Measurements from ENCODE around the gene PBX1. TPM values are rescaled to one million over a fixed set of nuclear protein-coding genes. Genes with fewer than 3 reads are reported as not detected.
A peak's percentile ranks its signal among the peaks of the same experiment; 100 is the strongest.

The PBX1 gene
- total RNA-seq, 1 donor from 2014 or later, result 257 TPM

GRCh38 chr1:164725401-164725800 lies 166.4 kb downstream of the PBX1 start:
- Mint-ChIP-seq H3K9me3 (no peaks in the 10 kb centered on the region), H3K4me1 (ENCODE audit: unreplicated experiment) (peaks cover 66% of the 10 kb centered on the region), H3K27ac (peak overlapping the region; percentile 13)

GRCh38 chr1:164726235-164726634 lies 167.3 kb downstream of the PBX1 start:
- Mint-ChIP-seq H3K4me3 (no peak overlapping the region), H3K9me3 (no peaks in the 10 kb centered on the region), H3K27me3 (no peaks in the 10 kb centered on the region), H3K4me1 (ENCODE audit: unreplicated experiment) (peaks cover 66% of the 10 kb centered on the region), H3K36me3 (peaks cover 50% of the 10 kb centered on the region), H3K27ac (no peak overlapping the region)
- no peak for DNase-seq (ENCODE audit: extremely low spot score, unreplicated experiment)
- TF ChIP-seq CTCF (conservative IDR thresholded peaks at IDR 0.05), result no peak

More at GRCh38 chr1:164725401-164725800, 166.4 kb downstream of the PBX1 start:
- peaks cover 49% of the 10 kb centered on the region for H3K36me3 Mint-ChIP-seq
- H3K27me3 Mint-ChIP-seq, result no peaks in the 10 kb centered on the region
- no peak for DNase-seq (ENCODE audit: extremely low spot score, unreplicated experiment)
- H3K4me3 Mint-ChIP-seq, result no peak overlapping the region
- no peak for TF ChIP-seq CTCF (conservative IDR thresholded peaks at IDR 0.05)

GRCh38 chr1:164728719-164729118 lies 169.7 kb downstream of the PBX1 start:
- no peak overlapping the region for H3K27ac Mint-ChIP-seq
- H3K27me3 Mint-ChIP-seq, result no peaks in the 10 kb centered on the region
- peaks cover 46% of the 10 kb centered on the region for H3K36me3 Mint-ChIP-seq
- H3K4me1 Mint-ChIP-seq (ENCODE audit: unreplicated experiment), result peaks cover 57% of the 10 kb centered on the region
- no peak for TF ChIP-seq CTCF (conservative IDR thresholded peaks at IDR 0.05)
- no peak for DNase-seq (ENCODE audit: extremely low spot score, unreplicated experiment)
- H3K9me3 Mint-ChIP-seq, result no peaks in the 10 kb centered on the region
- H3K4me3 Mint-ChIP-seq, result peak overlapping the region; percentile 57

- TF ChIP-seq CTCF (conservative IDR thresholded peaks at IDR 0.05), result no peak
- H3K36me3 Mint-ChIP-seq, result peaks cover 39% of the 10 kb centered on the region
- no peaks in the 10 kb centered on the region for H3K27me3 Mint-ChIP-seq
- peaks cover 59% of the 10 kb centered on the region for H3K4me1 Mint-ChIP-seq (ENCODE audit: unreplicated experiment)
- peak overlapping the region; percentile 52 for H3K27ac Mint-ChIP-seq
- H3K9me3 Mint-ChIP-seq, result no peaks in the 10 kb centered on the region
- H3K4me3 Mint-ChIP-seq, result no peak overlapping the region
- DNase-seq (ENCODE audit: extremely low spot score, unreplicated experiment), result no peak
Observed at GRCh38 chr1:164731161-164731876, 172.3 kb downstream of the PBX1 start.

DNA sequence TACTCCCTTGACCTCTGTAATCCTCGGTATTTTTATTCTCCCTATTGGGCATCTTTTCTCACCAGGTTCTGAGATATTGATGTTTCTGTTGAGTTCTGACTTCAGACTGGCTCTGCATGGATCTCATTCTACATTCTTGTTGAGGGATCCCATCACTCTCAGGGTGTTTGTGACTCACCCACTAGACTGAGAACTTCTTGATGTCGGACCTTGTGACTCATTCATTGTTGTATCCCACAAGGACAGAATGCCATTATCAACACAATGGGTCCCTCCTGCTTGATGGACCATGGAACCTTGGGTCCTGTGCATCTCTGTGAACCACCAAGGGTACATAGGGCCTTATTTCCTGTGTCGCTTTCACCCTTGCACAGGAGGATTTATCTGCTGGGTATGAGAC lies 174.1 kb downstream of the PBX1 start:
- Mint-ChIP-seq H3K36me3 (peaks cover 37% of the 10 kb centered on the region), H3K27me3 (no peaks in the 10 kb centered on the region), H3K4me1 (ENCODE audit: unreplicated experiment) (peaks cover 60% of the 10 kb centered on the region)

More for the DNA sequence above, 174.1 kb downstream of the PBX1 start:
- peak overlapping the region; percentile 25 for H3K27ac Mint-ChIP-seq
- H3K4me3 Mint-ChIP-seq, result peak overlapping the region; percentile 12
- H3K9me3 Mint-ChIP-seq, result no peaks in the 10 kb centered on the region
- no peak for DNase-seq (ENCODE audit: extremely low spot score, unreplicated experiment)
- no peak for TF ChIP-seq CTCF (conservative IDR thresholded peaks at IDR 0.05)
